ENCODE results near the gene OSBPL3.
A peak's percentile ranks its signal among the peaks of the same experiment; 100 is the strongest.

GRCh38 chr7:24820730-24821044 is 159.3 kb downstream of the OSBPL3 start:
- TF ChIP-seq CTCF (IDR thresholded peaks at IDR 0.05; ENCODE audit: low read depth, low read length): no peak
- no peak for TF ChIP-seq POLR2A (IDR thresholded peaks at IDR 0.05; ENCODE audit: extremely low read depth, insufficient read length)
- TF ChIP-seq MYC (IDR thresholded peaks at IDR 0.05; ENCODE audit: low read depth, low read length): 0 out of 2 replicates have a peak, but pooled peaks have one; percentile 19
